G401.6 (cell line): ENCODE results near the gene OSGIN1.

ENCODE experiments used
- FAIRE-seq: peaks from 2 replicates; lab custom pipeline; 2012; peaks lifted over from hg19 to GRCh38; lab: Jason Lieb, UNC

Gene OSGIN1

GRCh38 chr16:84007520-84007919, 54.5 kb downstream of the OSGIN1 start:
- no peak for FAIRE-seq

GRCh38 chr16:84007965-84008364, 54.9 kb downstream of the OSGIN1 start:
- FAIRE-seq: no peak

GRCh38 chr16:84009282-84009681, 56.2 kb downstream of the OSGIN1 start:
- no peak for FAIRE-seq

GRCh38 chr16:84013787-84014569, 60.9 kb downstream of the OSGIN1 start:
- peak; percentile 76 for FAIRE-seq

GRCh38 chr16:84014570-84015327, 61.7 kb downstream of the OSGIN1 start:
- no peak for FAIRE-seq

GRCh38 chr16:84015399-84015798, 62.4 kb downstream of the OSGIN1 start:
- FAIRE-seq: no peak
